Activated naive CD8-positive, alpha-beta T cell (primary cell): ENCODE data around the gene SGK1.

Experiments used
- H3K27ac Mint-ChIP-seq: one replicate; pipeline ENCODE4 v1.8.0; 2021; ENCODE audit warnings: mixed read lengths
- H3K27me3 Mint-ChIP-seq: one replicate; pipeline ENCODE4 v1.8.0; 2021; ENCODE audit warnings: mixed read lengths
- H3K36me3 Mint-ChIP-seq: one replicate; pipeline ENCODE4 v1.8.0; 2021; ENCODE audit warnings: mixed read lengths
- H3K4me1 Mint-ChIP-seq: one replicate; pipeline ENCODE4 v1.8.0; 2021; ENCODE audit warnings: low read depth, mixed read lengths
- H3K4me3 Mint-ChIP-seq: one replicate; pipeline ENCODE4 v1.8.0; 2021; ENCODE audit warnings: mild to moderate bottlenecking, mixed read lengths
- H3K9me3 Mint-ChIP-seq: one replicate; pipeline ENCODE4 v1.8.0; 2021; ENCODE audit warnings: low read depth, mixed read lengths

Gene SGK1

GRCh38 chr6:134317471-134318131 is at the start of gene SGK1:
TSS of gene SGK1 (minus strand) at chr6:134318112. CDS start at chr6:134317460, 652 bp downstream.
- Mint-ChIP-seq H3K9me3 (no peaks in the 10 kb centered on the region), H3K36me3 (no peaks in the 10 kb centered on the region), H3K27ac (peak within 1 kb of the TSS; percentile 2), H3K27me3 (peaks cover 3% of the 10 kb centered on the region), H3K4me1 (peaks cover 41% of the 10 kb centered on the region), H3K4me3 (peak within 1 kb of the TSS; percentile 90)

GRCh38 chr6:134363323-134364039 is 45.6 kb upstream of the SGK1 start:
- Mint-ChIP-seq H3K27me3 (no peaks in the 10 kb centered on the region), H3K27ac (no peak overlapping the region), H3K4me3 (no peak overlapping the region), H3K36me3 (no peaks in the 10 kb centered on the region), H3K4me1 (peaks cover 2% of the 10 kb centered on the region), H3K9me3 (no peaks in the 10 kb centered on the region)

- Mint-ChIP-seq H3K36me3 (no peaks in the 10 kb centered on the region), H3K4me1 (peaks cover 2% of the 10 kb centered on the region), H3K27ac (no peak overlapping the region), H3K4me3 (no peak overlapping the region), H3K27me3 (no peaks in the 10 kb centered on the region), H3K9me3 (peaks cover 3% of the 10 kb centered on the region)
Observed at GRCh38 chr6:134361011-134361410, 43.1 kb upstream of the SGK1 start.

GRCh38 chr6:134359302-134359701 is 41.4 kb upstream of the SGK1 start:
- H3K27me3 Mint-ChIP-seq: no peaks in the 10 kb centered on the region

GRCh38 chr6:134358320-134358719 is 40.4 kb upstream of the SGK1 start:
- Mint-ChIP-seq H3K36me3 (peaks cover 3% of the 10 kb centered on the region), H3K27ac (no peak overlapping the region), H3K4me3 (no peak overlapping the region), H3K4me1 (peaks cover 5% of the 10 kb centered on the region), H3K9me3 (peaks cover 3% of the 10 kb centered on the region), H3K27me3 (no peaks in the 10 kb centered on the region)

More at GRCh38 chr6:134359302-134359701, 41.4 kb upstream of the SGK1 start:
- no peak overlapping the region for H3K4me3 Mint-ChIP-seq
- H3K9me3 Mint-ChIP-seq: peaks cover 3% of the 10 kb centered on the region
- H3K4me1 Mint-ChIP-seq: peaks cover 2% of the 10 kb centered on the region
- no peak overlapping the region for H3K27ac Mint-ChIP-seq
- peaks cover 3% of the 10 kb centered on the region for H3K36me3 Mint-ChIP-seq

GRCh38 chr6:134357022-134357487 is 39.1 kb upstream of the SGK1 start:
- Mint-ChIP-seq H3K27ac (no peak overlapping the region), H3K36me3 (peaks cover 3% of the 10 kb centered on the region), H3K27me3 (no peaks in the 10 kb centered on the region), H3K4me3 (no peak overlapping the region), H3K9me3 (peaks cover 3% of the 10 kb centered on the region), H3K4me1 (peaks cover 18% of the 10 kb centered on the region)

GRCh38 chr6:134356405-134356804 is 38.5 kb upstream of the SGK1 start:
- no peak overlapping the region for H3K4me3 Mint-ChIP-seq
- no peak overlapping the region for H3K27ac Mint-ChIP-seq
- H3K27me3 Mint-ChIP-seq: no peaks in the 10 kb centered on the region
- peaks cover 24% of the 10 kb centered on the region for H3K4me1 Mint-ChIP-seq
- H3K9me3 Mint-ChIP-seq: peaks cover 3% of the 10 kb centered on the region
- peaks cover 3% of the 10 kb centered on the region for H3K36me3 Mint-ChIP-seq

- Mint-ChIP-seq H3K9me3 (peaks cover 3% of the 10 kb centered on the region), H3K27ac (peak overlapping the region; percentile 83), H3K36me3 (peaks cover 3% of the 10 kb centered on the region), H3K27me3 (no peaks in the 10 kb centered on the region), H3K4me3 (peak overlapping the region; percentile 71), H3K4me1 (peaks cover 26% of the 10 kb centered on the region)
Observed at GRCh38 chr6:134352786-134353480, 35.0 kb upstream of the SGK1 start.

GRCh38 chr6:134351615-134352474 is 33.9 kb upstream of the SGK1 start:
- peaks cover 26% of the 10 kb centered on the region for H3K4me1 Mint-ChIP-seq
- H3K27ac Mint-ChIP-seq: peak overlapping the region; percentile 83
- H3K9me3 Mint-ChIP-seq: peaks cover 3% of the 10 kb centered on the region
- H3K36me3 Mint-ChIP-seq: peaks cover 3% of the 10 kb centered on the region
- H3K4me3 Mint-ChIP-seq: peak overlapping the region; percentile 71
- H3K27me3 Mint-ChIP-seq: no peaks in the 10 kb centered on the region

GRCh38 chr6:134347885-134348805 is 30.2 kb upstream of the SGK1 start:
- Mint-ChIP-seq H3K9me3 (no peaks in the 10 kb centered on the region), H3K27ac (no peak overlapping the region), H3K27me3 (no peaks in the 10 kb centered on the region)

GRCh38 chr6:134346932-134347545 is 29.1 kb upstream of the SGK1 start:
- Mint-ChIP-seq H3K36me3 (peaks cover 3% of the 10 kb centered on the region), H3K9me3 (no peaks in the 10 kb centered on the region), H3K4me3 (no peak overlapping the region), H3K27ac (no peak overlapping the region), H3K4me1 (peaks cover 20% of the 10 kb centered on the region), H3K27me3 (no peaks in the 10 kb centered on the region)

More at GRCh38 chr6:134347885-134348805, 30.2 kb upstream of the SGK1 start:
- Mint-ChIP-seq H3K4me3 (no peak overlapping the region), H3K36me3 (no peaks in the 10 kb centered on the region), H3K4me1 (peaks cover 31% of the 10 kb centered on the region)

- Mint-ChIP-seq H3K36me3 (peaks cover 3% of the 10 kb centered on the region), H3K4me3 (no peak overlapping the region), H3K9me3 (no peaks in the 10 kb centered on the region), H3K27me3 (no peaks in the 10 kb centered on the region), H3K4me1 (peaks cover 10% of the 10 kb centered on the region), H3K27ac (no peak overlapping the region)
Observed at GRCh38 chr6:134345789-134346188, 27.9 kb upstream of the SGK1 start.

GRCh38 chr6:134343066-134343465 is 25.2 kb upstream of the SGK1 start:
- Mint-ChIP-seq H3K4me3 (no peak overlapping the region), H3K4me1 (peaks cover 14% of the 10 kb centered on the region), H3K9me3 (no peaks in the 10 kb centered on the region), H3K27ac (no peak overlapping the region), H3K36me3 (peaks cover 3% of the 10 kb centered on the region), H3K27me3 (no peaks in the 10 kb centered on the region)
